NCI-H82 treated with DMSO at 0.1 percent for 48 hours (cell line): Measurements from ENCODE around the gene CROCC2.

Source experiments
- DNase-seq: peaks from one replicate; lab custom pipeline; 2025; ENCODE audit not compliant: unreplicated experiment; lab: John Stamatoyannopoulos, UW

The CROCC2 gene

DNA sequence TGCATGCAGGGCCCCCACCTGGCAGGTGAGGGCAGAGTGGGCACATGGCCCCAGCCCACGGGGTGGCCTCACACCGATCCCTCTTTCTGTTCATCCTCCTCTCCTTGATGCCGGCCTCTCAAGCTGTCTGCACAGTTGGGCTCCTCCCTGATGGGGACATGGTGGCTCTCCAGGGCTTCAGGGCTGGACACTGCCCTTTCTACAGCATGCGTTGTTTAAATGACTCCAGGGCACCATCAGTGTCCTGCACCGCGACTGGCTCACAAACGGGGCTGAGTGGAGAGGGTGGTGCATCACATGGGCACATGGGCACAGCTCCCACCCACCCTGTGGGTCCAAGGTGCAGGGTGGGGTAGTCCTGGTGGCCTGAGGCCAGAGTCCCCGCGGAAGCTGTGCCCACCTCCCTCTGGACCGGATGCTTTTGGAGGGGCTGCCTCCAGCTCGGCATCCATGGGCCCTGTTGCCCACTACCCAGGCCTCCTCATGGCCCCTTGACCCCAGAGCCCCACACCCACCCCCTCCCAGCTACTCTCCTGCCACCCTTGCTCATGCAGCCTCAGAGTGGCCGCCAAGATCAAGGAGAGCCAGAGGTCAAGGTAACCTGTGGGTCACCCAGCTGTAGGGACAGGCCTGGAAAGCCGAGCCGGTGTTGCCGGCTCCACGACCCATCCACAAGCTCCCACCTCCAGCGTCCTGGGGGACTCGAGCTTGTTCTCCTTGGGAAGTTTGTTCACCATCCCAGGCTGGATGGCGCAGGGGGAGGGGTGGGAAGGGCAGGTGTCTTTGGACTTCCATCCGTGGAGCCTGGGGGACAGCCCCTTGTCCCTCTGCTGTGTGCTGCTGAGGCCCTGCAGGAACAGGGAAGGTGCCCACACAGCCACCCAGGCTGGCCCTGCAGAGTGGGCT lies 80.0 kb downstream of the CROCC2 start:
- no peak for DNase-seq

DNA sequence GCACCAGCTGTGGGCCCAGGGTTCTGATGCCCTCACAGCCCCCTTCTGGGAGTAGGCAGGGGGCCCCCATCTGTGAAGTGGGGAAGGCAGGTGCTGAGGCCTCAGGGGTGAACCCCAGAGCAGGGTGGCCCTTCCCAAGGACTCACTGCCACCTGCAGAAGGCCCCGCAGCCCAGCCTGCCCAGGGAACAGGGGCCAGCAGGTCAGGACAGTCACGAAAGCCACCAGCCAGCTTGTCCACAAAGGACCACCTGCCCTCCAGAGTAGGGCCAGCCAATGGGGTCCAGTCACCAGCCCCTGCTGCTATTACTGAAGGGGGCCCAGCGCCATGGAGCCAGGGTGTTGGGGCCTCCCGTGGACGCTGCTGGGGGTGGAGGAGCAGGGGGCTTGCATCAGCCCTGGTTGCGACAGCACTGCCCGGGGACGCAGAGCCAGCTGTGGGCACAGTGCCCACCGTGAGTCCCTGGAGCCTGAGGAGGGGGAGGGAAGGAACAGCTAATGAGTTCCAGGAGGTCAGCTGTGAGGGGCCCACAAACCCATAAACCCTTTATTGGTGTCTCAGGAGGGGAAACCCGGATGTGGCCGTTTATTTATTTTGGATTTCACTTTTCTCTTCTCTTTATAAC lies 80.8 kb downstream of the CROCC2 start:
- no peak for DNase-seq

DNA sequence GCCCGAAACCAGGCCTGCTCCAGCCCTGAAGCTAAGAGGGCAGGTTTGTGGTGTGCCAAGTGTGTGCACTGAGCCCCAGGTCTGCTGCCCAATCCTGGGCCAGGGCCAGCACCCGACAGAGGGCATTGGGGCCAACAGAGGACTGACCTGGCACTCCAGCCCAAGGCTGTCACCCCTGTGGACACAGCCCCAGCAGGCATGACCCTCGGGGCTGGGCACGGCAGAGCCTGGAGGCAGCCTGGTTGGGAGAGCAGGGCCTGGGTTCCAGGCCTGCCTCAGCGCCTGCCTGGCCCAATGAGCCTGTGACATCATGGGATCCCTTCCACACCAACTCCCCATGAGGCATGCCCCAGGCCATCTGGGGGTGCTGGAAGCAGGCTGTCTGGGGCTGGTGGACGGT lies 81.5 kb downstream of the CROCC2 start:
- DNase-seq: no peak

DNA sequence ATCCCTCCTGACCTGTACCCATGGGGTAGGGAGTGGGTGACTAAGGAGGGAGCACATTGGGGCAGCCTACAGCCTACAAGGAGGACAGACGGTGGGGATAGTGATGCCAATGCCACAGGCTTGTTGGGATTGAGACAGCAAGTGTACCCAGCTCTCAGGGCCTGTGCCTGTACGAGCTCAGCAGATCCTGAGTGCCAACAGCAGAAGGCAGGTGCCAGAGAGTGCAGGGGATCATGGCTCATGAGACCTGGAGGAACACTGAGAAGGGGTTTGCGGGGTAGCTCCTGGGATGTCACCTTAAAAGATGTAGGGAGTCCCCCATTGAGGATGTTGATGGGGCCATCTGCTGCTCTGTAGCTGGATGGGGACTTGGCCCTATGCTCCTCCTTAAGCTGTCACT lies 82.0 kb downstream of the CROCC2 start:
- DNase-seq: no peak

DNA sequence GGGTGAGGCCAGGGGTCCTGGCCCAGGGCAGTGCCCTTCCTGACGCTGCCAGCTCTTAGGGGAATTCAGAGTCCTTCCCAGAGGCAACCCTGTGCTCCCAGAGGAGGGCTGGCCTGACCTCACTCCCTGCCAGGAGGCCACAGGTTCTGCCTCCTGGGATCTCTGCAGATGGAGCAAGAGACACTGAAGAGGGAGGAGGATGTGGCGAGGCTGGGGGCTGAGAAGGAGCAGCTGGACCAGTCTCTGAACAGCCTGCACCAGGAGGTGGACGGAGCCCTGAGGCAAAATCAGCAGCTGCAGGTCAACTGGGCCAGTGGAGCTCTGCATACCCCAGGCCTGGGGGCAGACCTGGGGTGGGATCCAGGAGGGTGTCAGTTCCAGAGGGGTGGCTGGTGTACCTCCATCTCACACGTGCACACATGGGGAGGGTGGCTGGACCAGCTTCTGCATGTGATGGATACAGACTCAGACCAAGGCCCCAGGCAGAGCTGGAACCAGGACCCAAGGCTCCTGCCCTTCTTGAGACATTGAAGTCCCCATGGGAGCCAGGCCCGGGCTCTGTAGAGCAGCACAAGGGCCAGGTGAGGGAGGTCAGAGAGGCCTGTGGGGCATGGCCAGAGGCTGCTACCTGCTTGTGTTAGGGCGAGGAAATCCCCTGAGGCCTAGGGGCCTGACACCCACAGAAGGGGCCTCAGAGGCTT lies 82.6 kb downstream of the CROCC2 start:
- DNase-seq: no peak

DNA sequence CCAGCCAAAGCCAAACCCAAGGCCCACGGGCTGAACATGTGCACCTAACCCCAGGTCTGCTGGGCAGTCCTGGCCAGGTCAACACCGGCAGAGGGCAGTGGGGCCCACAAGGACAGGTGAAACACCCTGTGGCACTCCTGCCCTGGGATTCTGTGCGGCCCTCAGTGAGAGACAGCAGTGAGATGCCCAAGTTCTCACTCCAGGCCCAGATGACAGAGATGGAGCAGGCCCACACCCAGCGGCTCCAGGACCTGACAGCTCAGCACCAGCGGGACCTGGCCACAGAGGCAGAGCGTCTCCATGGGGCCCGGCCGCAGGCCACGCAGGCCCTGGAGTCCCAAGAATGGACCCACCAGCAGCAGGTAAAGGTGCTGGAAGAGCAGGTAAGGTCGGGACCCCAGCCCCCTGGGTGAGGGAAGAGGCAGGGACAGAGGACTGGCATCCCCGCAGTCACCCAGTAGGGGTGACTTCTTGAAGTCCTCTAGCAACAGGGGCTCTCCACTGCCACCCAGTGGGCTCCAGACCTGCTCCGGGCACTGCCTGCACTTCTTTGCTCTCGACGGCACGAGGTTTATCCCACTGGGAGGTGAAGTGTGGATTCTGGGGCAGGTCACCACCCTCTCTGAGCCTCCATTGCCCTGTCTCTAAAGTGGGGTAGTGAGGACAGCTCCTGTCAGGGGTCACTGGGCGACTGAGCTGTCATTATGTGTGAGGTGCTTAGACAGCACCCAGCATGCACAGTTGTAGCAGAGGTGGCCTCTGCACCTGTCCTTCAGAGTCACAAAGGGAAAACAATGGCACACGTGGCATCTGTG lies 83.5 kb downstream of the CROCC2 start:
- DNase-seq: no peak

DNA sequence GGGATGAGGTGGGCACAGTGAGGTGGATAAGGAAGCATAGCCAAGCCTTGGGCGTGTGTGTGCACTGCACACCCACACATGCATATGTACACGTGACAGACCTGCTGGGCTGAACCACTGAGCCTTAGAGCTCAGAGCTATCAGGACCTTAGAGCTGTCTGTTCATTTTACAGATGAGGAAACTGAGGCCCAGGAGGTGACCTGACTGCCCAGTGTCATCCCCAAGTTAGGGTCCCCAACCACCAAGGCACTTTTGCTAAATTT lies 84.1 kb downstream of the CROCC2 start:
- no peak for DNase-seq

DNA sequence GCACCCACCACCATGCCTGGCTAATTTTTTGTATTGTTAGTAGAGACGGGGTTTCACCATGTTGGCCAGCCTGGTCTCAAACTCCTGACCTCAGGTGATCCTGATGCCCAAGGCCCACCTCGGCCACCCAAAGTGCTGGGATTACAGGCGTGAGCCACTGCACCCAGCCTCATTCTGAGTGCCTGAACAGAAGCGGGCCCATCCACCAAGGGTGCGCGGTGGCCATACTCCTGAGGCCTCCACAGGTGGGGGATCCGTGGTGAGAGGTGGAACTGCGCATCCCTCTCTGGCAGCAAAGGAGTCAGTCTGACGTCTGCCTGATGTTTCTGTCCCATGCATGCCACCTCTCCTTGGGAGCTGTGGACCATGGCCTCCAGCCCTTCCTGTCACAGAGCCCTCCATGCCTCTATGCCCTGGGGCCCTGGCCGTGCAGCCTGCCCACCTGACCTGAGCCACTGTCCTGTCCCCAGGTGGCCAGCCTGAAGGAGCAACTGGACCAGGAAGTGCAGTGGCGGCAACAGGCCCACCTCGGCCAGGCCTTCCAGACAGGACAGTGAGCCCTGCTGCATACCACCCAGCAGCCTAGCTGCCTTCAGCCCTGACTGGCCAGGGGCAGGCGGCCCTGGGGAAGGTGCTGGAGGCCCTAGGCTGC lies 84.7 kb downstream of the CROCC2 start:
- no peak for DNase-seq

DNA sequence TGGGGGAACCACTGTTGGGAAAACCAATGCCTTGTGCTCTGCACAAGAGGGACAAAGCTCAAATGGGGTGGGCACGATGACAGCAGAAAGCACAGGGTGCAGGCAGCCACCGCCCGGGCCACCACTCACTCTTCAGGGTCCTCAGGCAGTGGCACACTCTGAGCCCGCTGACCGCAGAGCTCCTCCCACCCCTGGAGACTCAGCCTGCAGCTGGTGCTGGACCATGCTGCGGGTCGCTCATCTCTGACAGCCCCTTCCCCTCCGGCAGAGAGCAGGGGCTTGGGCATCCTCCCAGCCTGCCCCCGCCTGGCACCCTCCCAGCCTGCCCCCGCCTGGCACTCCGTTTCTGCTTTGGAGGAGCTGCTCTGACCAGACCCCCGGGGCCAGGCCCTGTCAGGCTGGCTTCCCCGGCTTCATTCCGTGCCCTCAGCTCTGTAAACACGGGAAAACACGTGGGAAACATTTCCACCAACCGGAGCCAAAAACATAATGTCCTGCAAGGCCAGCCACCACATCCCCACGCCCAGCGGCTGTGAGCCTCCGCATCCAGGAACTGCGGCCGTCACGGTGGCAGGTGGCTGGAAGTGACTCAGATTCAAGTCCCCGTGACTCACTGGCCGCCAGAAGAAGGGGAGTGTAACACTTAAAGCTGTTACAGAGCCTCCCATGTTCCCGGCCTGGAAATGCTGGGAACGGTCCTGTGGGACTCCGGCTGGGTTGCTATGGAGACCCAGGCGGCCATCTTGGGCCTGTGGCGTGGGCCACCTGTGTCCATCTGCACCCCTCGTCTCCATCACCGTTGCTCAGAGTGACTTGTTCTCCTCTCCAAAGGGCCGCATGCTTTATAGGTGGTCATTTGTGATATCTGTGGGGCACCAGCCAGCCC lies 85.5 kb downstream of the CROCC2 start:
- no peak for DNase-seq

DNA sequence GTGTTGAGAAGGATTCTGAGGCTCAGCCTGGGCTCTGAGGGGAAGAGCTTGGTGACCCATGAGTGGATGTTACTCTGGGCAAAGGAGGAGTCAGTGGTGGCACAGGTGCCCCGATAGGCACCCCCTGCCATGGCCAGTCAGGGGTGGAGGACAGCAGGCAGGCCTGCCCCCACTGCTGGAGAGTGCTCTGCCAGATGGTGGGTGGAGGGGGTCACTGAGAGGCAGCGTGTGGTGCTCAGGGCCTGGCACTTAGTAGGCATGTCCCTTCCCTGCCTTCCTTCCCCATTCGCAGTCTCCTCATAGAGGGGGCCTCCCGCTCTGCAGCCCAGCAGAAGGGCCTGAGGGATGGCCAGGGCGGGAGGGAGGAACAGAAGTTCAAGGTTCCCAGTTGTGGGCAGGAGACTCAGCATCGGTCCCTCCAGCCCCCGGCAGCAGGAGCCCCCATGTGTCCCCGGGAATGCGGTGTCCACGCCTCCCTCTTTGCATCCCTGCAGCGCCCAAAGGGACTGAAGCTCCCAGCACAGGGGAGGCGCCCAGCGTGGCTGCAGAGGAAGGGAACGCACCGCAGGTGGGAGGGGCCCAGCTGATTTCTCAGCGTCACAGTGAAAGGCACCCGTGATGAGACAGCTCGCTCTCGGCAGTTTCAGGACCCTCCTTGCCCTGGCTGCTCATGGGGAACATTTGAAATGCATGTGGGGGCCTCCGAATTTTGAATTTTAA lies 86.6 kb downstream of the CROCC2 start:
- DNase-seq: no peak

DNA sequence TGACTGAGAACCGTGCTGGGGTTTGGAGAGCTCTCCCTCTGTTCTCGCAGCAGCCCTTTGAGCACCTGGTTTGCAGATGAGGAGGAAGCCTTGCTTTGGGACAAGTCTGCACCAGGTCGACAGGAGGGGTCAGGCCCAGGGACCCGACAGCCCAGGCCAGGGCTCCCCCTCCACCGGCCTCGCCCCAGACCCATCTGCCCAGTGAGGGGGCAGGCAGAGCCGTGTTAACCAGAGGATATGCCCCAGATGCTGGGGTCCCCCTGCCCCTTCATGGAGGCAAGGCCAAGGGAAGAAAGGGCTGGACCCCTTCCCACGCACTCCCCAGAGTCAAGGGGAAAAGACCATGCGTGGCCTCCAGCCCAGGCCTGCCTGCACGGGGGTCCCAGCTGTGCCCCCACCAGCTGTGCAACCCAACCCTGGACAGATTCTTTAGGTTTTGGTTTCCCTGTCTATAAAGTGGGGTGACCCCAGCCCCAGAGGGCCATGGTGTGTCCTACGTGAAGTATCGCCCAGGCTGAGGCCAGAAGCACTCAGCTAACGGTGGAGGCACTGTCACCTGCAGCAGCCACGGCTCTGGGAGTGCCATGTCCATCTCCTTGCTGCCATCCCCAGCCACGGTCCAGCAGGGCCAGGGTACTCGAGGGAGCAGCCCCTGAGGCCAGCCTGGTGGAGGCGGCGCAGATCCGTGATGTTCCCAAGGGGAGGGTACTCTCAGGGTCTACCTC lies 87.5 kb downstream of the CROCC2 start:
- no peak for DNase-seq

DNA sequence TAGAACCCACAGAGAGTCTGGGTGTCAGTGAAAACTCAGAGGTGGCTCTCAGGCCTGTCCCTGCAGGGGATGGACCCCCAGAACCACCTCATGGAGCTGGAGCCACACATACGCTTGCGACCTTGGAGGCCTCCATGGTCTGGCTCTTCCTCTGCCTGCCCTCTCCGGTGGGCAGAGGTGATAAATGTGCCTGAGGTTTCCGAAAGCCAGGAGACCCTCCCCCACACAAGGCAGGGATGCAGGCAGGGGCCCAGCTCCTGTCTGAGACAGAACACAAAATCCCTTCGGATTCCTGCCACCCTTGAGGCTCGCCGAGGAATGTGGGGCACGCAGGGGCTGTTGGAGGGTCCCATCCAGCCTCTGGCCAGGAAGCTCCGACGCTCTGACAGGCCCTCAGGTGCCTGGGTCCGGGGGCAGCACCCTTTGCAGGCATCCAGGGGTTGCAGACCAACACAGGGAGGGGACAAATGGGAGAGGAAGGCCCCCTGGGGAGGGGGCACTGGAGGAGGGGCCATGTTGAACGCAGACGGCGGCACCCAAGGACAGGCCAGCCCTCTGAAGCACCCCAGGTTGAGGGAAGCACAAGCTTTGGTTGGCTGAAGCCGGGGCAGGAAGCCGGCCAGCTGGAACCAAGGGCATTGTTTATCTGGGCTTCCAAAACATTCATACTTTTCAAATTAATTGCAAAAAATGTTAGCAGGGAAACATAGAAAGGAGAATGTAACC lies 88.2 kb downstream of the CROCC2 start:
- DNase-seq: no peak

DNA sequence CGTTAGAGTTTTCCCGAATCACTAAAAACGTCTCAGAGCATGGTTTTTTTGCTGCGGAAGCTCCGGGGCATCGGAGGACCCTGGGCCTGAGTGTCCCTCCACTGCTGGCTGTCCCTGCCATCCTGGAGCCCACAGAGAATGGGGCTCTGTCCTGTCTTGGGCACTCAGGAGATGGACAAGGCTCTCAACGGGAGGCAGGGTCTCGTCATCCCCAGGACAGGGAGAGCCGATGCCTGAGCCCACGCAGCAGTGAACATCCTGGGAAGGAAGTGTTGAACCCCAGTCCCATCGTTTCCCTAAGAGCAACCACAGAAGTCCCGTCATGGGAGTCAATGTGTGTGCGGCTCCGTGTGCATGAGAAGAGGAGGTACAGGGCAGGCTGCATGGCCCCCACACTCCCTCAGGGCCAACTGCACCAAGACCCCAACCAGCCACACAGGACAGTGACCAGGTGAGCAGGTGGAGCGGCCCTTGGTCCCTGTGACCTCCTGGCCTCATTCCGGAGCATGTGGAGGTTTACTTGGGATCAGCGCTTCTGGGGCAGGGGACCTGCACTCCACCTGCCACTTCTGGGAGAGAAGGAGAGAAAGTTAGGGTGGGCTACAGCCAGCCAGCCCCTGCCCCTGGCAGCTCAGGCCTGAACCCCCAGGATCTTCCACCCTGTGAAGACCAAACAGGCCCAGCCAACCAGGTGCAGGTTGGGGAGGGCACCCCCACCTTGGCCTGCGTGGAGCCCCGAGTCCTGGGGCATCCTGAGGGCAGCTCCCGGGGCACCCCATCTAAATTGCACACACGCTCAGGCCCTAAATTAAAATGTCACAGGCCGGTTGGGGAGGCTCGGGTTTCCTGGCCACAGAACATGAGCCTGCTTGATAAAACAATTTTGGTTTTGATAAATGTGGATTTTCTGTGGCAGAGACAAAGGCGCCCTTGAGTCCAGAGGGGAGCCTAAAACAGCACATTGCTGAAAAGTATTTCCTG lies 89.2 kb downstream of the CROCC2 start:
- no peak for DNase-seq

DNA sequence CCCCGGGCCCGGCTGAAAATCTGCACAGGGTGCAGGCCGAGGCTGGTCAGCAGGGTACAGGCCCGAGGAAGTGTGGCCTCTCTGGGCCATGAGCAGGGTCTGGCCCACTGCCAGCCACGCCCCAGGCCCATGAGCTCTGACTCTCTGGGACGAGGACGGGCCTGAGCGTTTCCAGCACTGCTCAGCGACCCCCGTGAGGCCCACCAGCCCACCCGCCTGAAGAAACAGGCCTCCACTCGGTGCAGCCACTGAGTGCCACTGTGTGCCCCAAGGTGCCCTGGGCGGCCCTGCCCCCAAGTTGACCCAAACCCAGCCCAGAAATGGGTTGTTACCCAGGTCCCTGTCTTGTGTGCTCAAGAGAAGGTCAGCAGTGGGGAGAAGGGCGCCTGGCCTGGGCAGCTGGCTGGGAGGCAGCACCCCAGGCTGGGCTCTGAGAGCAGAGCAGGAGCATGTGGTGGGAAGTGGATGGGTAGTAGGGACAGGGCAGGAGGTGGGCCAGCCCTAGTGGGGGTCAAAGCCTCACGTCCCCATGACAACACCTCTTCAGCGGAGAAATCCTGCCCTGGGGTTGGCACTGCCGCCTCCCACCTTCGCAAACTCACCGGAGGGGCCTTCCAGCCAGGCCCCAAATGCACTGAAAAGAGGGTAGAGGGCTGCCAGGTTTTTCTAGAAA lies 90.2 kb downstream of the CROCC2 start:
- DNase-seq: no peak

DNA sequence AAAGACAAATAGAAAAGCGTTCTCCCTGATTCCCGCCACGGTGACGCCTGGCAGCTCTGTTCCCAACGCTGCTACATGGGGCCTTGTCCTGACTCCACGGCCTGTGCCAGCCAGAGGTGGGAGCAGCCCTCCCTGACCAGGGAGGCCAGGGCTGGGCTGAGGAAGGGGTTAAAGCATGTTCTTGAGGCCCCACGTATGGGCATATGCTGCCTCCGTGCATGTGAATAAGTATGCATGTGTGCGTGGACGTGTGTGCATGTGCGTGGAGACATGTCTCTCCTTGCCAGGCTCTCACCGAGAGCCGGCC lies 90.7 kb downstream of the CROCC2 start:
- no peak for DNase-seq

DNA sequence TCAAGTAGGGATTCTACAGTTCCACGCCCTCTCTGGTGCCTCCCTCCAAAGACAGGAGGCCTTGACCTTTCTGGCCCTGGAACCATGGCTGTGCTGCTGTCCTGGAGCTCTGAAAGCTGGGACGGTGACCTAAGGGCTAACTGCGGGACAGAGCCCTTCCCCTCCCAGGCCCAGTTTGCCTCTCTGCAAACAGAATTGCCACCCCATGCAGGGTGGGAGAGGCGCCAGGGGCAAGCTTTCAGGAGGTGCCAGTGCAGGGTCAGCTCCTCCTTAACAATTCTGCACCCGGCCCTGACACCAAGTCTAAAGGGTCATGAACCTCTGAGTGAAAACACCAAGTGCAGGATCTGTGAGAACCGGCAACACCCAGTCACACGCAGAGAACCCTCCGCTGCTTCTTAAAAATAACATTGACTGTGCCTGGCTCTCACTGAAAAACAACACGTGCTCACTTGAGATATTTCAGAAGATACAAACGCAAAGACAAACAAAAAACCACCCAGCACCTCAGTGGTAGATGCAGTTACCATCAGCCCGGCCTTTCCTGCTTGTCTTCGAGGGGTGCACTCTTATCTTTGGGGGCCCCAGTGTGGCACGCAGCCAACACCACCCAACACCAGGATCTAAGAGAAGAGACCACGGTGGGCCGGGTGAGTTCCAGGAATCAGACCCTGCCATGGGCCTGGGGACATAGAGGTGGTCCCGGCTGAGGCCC lies 91.2 kb downstream of the CROCC2 start:
- DNase-seq: no peak
